Astrocyte (in vitro differentiated cells and primary cell): ENCODE results near the gene IL20RA.

ENCODE experiments used
- EZH2 ChIP-seq: IDR thresholded peaks from 2 replicates; pipeline ENCODE4 v1.6.1; 2012; ENCODE audit warnings: mild to moderate bottlenecking, low read length, inconsistent platforms; ENCODE audit not compliant: insufficient read depth
- TF ChIP-seq, protein P1 (sequence below): IDR thresholded peaks from 2 replicates; pipeline ENCODE4 v1.5.1; 2011; ENCODE audit warnings: low read depth, mild to moderate bottlenecking, inconsistent platforms, low read length, moderate library complexity; ENCODE audit not compliant: insufficient read depth

DNA sequence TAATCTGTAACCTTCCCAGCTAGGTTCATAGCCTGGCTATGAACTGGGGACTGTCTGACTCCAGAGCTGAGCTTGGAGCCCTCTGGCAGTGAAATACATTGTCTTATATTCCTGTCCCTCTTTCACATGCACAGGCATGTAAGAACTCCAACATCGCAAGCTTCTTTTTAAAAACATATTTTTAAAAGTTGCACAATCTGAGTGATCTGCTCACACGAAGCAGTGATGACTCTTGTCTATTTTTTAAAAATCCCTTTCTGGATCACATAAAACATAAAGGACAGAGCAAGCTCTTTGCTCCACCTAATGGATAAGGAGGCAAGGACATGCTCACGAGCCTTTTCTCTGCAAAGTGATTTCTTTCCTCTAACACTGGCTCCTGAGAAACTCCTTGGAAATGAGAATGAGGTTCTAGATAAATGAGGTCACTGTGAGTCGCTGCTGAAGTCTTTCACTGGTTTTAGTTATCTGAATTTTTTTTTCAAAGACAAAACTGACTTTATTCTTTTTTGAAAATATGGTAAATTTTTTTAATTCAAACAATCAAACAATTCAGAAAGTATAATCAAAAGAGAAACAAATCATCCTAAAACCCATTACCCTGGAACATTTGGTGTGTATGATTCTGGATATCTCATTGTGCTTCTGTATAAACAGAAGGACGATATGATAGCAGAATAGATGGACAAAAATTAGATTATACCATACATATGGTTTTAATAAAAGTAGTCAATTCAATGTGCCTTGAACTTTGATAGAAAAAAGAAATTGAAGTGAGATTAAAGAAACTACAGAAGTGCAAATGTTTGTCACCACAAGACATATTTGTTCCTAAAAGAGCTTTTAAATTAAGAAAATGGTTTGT is 30.8 kb downstream of the IL20RA start:
- TF ChIP-seq, protein P1, sequence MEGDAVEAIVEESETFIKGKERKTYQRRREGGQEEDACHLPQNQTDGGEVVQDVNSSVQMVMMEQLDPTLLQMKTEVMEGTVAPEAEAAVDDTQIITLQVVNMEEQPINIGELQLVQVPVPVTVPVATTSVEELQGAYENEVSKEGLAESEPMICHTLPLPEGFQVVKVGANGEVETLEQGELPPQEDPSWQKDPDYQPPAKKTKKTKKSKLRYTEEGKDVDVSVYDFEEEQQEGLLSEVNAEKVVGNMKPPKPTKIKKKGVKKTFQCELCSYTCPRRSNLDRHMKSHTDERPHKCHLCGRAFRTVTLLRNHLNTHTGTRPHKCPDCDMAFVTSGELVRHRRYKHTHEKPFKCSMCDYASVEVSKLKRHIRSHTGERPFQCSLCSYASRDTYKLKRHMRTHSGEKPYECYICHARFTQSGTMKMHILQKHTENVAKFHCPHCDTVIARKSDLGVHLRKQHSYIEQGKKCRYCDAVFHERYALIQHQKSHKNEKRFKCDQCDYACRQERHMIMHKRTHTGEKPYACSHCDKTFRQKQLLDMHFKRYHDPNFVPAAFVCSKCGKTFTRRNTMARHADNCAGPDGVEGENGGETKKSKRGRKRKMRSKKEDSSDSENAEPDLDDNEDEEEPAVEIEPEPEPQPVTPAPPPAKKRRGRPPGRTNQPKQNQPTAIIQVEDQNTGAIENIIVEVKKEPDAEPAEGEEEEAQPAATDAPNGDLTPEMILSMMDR = peak; percentile 66
- TF ChIP-seq EZH2 = no peak
